GM21723 (cell line): ENCODE data around the gene YBEY.
A peak's percentile ranks its signal among the peaks of the same experiment; 100 is the strongest.

ENCODE experiments used
- ATAC-seq: cut with Tn5 transposase; IDR thresholded peaks from one replicate; pipeline ENCODE4 v1.9.1; 2021; ENCODE audit warnings: mild to moderate bottlenecking, moderate library complexity; ENCODE audit not compliant: unreplicated experiment

The YBEY gene

DNA sequence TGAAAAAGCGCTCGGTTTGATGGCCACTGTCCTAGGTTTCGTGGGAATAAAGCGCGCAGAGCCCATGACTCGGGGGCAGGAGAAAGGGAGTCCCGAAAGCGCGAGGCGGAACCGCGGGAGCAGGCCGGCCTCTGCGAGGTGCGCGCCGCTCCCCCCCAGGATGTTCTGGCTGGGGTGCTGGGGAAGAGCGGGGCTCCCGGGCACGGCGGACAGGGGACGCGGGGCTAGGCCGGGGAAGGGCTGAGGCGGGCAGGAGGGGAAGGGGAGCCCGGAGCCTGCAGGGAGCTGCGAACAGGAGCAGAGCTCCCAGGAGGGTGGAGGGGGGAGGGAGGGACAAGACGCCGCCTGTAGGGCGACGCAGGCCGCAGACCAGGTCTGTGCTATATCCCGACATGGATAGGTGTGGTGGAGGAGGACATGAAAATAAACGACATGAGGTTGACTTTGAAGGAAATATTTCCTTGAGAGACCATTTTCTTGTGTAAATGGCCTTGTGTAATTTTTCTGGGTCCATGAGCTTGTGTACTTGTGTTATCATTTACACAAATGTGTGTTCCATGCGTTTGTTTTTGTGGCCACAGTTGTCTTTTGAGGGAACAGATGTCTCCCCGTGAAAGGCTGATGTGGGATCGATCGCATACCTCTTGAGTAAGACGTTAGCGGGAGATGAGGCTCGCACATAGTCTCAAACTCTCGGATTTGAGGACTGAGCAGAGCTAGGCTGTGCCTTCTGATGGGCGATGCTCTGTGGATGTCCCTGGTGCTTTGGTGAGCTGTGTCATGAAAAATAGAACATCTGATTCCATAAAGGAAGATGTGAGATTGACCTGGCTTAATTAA, 39.2 kb downstream of the YBEY start:
- peak; percentile 5 for ATAC-seq

- no peak for ATAC-seq
These were observed 40.1 kb downstream of the YBEY start for GRCh38 chr21:46326110-46326703.

GRCh38 chr21:46327711-46328110, 41.6 kb downstream of the YBEY start:
- no peak for ATAC-seq

DNA sequence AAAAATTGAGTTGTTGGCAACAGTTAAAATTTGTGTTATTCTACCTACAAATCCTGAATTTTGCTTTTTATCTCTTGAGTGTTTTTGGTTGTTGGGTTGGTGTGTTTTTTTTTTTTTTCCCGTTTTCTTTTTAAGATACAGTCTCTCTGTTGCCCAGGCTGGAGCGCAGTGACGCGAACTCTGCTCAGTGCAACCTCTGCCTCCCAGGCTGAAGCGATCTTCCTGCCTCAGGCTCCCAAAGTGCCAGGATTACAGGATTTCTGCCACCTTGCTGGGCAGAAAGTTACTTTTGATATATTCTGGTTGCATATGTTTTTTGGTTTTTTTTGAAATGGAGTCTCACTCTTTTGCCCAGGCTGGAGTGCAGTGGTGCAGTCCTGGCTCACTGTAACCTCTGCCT, 42.0 kb downstream of the YBEY start:
- no peak for ATAC-seq

GRCh38 chr21:46329796-46330195, 43.7 kb downstream of the YBEY start:
- ATAC-seq, result no peak

DNA sequence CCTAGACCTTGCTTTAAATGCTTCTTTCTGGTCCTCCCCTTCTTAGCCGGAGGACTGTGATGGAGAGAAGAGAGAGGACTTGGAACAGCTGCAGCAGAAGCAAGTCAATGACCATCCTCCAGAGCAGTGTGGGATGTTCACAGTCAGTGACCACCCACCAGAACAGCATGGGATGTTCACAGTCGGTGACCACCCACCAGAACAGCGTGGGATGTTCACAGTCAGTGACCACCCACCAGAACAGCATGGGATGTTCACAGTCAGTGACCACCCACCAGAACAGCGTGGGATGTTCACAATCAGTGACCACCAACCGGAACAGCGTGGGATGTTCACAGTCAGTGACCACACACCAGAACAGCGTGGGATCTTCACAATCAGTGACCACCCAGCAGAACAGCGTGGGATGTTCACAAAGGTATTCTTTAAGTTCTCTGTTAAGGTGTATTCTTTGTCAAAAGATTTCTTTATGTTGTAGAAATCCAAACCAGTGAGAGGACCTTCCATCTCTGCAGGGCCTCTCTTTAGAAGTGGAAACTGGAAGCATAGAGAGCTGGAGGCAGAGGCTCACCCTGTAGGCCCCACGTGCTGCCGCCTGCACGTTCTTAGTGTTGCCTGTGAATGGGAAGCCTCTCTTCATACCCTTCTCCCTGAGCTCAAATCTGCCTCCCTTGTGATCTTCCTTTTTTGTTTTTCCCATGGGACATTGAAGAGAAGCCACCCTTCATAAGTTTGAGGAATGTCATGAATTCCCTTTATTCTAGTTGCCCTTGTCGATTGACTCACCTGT, 48.4 kb downstream of the YBEY start:
- ATAC-seq, result no peak

DNA sequence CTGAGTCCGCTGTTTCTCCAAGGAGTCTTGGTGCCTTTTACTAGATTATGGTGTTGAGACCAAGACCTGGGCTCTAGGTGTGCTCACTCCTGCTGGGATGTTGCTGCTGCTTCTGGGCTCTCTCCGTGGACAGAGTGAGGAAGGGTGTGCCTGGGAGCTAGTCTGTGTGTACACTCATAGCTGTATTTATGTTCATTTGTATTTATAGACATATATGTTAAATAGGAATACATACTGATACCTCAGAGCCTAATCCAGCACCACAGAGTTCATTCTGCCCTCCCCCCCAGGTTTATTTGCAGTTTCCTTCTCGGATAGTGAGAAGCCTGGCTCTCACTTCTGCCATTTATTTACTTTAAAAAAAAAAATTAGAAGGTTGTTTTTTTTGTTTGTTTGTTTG, 50.5 kb downstream of the YBEY start:
- no peak for ATAC-seq

GRCh38 chr21:46340998-46341397, 54.9 kb downstream of the YBEY start:
- ATAC-seq, result no peak

DNA sequence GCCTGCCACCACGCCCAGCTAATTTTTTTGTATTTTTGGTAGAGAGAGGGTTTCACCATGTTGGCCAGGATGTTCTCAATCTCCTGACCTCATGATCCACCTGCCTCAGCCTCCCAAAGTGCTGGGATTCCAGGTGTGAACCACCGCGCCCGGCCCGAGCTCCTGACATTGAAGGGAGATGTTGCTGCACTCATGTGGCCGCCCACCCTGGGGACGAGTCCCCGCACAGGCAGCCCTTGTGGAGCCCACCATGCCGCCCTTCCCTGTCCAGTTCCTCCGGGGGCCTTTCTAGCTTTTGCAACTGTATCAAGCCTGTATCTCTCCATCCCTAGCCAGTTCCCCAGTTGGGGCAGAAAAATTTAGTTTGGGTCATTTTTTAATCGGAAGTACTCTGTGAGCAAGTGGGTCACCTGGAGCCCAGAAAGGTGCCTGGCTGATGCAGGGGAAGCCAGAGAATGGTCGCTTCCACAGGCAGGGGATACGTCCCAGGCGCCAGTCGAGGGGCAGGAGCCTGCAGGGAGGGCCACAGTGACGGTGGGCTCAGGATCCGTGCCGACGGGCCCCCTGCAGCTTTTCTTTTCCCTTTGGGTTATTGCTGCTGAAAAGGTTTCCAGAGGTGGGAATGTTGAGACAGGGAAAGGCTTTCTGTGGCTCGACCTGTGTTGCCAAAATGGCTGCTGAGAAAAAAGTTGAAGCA, 58.2 kb downstream of the YBEY start:
- no peak for ATAC-seq

GRCh38 chr21:46345861-46346260, 59.7 kb downstream of the YBEY start:
- no peak for ATAC-seq

DNA sequence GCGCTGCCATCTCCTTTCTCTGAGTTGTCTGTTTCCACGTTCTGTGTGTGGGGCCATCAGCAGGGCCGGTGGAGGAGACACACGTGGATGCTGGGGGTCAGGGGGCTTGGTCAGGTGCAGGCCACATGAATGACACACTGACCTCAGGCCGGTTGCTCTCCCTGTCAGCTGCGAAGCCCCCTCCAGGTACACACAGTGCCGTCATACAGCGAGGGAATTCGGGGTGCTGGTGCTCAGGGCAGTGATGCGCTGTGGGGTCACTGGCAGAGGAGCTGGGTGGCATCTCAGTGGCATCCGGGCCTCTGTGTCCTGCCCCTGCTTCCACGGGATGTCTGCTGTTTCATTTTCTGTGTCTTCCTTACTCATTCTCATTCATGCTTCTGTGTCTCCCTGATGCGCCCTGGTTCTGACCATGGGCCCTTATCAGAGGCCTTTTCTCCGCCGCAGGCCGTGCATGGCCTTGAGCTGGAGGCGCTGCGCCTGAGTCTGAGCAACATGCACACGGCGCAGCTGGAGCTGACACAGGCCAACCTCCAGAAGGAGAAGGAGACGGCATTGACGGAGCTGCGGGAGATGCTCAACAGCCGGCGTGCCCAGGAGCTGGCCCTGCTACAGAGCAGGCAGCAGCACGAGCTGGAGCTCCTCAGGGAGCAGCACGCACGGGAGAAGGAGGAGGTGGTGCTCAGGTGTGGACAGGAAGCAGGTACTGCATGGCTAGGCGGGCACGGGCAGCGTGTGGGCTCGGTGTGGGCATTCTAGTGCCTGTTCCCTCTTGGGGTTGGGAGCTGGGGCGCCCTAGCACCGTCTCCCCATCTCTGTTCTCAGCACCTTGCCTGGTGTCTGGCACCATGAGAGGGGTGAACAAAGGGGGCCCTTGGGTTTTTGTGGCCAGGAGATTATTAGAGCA, 60.4 kb downstream of the YBEY start:
- no peak for ATAC-seq

DNA sequence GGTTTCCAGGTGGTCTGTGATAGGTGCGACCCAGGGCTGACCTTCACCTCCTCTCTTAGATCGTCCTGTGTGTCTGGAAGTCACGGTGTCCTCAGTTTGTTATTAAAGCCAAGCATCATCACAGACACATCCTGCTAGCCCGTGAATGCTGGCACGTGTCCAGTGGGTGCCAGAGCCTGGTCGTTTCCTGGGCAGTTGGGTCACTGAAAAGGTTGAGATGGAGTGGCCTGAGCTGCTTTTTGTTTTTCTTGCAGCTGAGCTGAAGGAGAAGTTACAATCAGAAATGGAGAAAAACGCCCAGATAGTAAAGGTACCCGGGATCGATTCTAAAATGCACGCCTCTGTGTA, 61.0 kb downstream of the YBEY start:
- ATAC-seq, result no peak
